Measurements from ENCODE around the gene PID1.

The PID1 gene

DNA sequence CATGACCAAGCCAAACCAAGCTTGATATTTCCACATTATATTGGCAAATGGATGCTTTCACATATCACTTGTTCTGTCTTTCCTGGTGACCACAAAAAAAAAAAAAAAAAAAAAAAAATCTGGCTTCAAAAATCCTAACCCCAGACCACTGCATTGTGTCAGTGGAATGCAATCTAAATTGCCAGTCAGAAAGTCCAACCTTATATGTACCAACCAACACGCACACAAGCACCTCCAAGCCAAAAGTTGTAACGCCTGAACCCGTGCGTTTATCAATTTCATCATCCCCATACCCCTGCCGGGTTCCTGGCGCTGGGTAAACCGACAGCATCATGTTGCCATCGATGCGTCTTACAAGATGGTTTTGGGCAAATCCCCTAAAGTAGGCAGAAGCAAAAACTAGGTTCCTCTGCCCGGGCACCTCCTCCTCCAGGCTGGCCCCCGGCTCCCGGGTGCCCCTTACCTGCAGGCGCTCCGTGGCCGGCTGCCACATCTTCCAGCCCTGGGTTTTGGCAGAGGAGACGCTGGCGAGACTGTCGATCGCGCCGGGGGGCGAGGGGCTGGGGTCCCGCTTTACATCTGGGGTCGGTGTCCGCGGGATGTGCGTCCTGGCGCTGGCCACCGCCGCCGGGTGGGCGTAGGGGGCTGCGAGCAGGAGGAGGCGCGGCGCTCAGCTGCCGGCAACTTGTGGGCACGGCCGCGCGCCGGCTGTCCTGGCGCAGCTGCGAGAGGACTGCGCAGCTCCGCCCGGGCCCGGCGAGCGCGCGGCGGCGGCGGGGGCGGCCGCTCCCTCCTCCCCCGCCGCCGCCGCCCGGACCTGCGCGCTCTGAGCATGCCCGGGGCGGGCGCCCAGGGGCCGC, at the start of gene PID1:
PID1 (minus strand) TSS at position 737 of the 860 bp plus-strand sequence; CDS start at position 493, 244 bp downstream.
- no peak for DNase-seq

- DNase-seq, result no peak
These were observed 48.5 kb upstream of the PID1 start for GRCh38 chr2:229319558-229319957.

GRCh38 chr2:229314117-229314516, 43.0 kb upstream of the PID1 start:
- no peak for DNase-seq

- no peak for DNase-seq
These were observed 42.5 kb upstream of the PID1 start for GRCh38 chr2:229313591-229313990.

GRCh38 chr2:229301237-229301636, 30.1 kb upstream of the PID1 start:
- no peak for DNase-seq

DNA sequence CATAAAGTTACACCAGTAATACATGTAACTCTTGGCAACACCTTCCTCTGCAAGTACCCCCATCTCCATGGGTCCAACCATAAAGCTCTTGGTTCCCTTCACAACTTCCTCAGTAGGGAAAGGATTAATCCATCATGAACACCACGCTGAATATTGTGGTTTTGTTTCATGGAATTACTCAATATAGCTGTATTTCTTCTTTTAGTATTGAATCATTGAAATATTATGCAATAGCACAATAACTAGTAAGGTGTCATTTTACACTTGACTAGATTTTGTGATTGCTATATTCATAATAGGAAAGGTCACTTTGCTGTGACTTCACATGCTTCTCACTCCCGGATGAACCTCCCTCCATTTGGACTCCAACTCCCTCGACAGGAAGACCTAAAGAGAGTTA, 29.7 kb upstream of the PID1 start:
- DNase-seq, result no peak

DNA sequence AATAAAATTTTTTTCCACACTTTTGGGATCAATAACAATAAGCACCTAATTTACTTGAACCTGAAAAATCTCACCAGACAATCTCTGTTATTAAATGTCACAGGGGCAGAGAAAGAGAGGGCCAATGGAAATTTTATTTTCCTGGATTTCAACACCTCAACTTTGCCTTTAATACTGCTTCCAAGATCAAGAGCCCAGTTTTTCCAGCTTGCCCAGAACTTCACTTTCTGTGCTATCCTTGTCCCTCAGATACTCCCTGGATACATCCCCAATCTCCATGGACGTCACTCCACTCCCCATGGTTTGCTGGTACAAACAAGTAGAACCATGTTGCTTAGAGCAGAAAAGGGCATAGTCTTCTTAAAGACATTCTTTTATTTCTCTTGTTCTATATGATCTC, 29.3 kb upstream of the PID1 start:
- DNase-seq, result no peak

- no peak for DNase-seq
These were observed 26.2 kb upstream of the PID1 start for GRCh38 chr2:229297247-229297646.

DNA sequence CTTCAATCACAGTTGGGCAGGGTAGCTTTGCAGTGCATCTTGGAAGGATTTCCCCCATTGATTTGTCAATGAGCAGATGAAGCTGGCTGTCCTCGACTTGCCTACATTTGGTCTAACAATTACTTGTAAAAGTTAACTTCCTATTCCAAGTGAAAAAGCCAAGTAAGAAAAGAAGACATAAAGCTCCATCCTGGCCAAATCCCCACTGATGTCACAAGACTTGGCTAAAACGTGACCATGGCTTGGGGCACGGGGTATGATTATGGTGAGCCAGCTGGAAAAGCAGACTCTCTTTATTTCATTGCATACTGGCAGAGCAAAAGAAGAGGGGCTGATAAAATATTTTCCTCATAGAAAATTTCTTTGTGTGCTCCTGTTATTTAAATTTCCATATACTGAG, 25.4 kb upstream of the PID1 start:
- no peak for DNase-seq

GRCh38 chr2:229296016-229296415, 24.9 kb upstream of the PID1 start:
- no peak for DNase-seq

DNA sequence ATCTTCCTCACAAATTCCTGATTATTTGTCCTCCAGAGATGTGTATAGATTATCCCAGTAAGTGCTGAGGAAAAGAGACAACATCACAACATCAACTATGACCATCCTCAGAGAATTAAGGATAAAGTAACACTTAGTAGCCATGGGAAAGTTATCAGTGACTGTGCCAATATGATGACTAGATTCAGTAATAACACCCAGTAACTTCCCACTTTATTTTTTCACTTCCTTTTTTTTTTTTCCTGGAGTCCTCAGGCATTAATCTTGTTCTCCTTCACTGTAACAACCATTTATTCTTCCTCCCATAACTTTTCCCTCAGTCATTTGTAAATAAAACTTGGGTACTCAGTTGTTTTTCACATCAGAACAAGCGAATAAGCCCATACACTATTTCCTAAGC, 16.7 kb upstream of the PID1 start:
- DNase-seq, result no peak

GRCh38 chr2:229282758-229283546, 11.9 kb upstream of the PID1 start:
- no peak for DNase-seq

DNA sequence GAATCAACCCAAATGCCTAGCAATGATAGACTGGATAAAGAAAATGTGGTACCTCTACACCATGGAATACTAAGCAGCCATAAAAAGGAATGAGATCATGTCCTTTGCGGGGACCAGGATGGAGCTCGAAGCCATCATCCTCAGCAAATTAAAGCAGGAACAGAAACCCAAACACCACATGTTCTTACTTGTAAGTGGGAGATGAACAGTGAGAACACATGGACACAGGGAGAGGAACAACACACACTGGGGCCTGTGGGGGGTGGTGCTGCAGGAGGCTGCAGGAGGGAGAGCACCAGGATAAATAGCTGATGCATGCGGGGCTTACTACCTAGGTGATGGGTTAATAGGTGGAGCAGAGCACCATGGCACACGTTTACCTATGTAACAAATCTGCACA, 8.4 kb upstream of the PID1 start:
- DNase-seq, result no peak

GRCh38 chr2:229275506-229275905, 4.4 kb upstream of the PID1 start:
- no peak for DNase-seq

DNA sequence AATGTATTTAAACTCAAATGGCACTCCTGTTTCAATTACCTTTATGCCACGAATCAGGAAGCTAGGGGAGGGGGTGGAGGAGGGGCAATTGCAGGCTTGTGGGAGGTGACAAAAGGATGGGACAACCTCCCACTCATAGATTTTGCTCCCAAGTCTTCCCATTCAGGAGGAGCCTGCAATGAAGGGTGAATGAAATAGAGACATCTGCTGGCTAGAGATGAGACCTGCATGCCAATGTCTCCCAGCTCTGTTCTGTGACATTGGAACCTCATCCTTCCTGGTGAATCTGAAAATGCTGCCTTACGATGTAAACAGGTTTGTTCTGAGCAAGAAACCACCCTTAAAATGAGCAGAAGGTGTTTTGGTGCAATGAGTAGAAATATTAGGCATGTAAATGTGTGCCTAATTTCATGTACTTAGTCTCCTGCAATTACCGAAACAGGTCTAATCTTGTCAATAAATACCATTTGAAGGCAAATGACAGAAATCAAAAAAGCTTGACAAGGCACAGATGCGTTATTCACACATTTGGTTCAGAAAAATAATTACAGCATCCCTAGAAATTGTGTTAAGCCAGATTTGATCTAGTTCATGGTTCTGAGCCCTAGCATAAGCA, 2.7 kb upstream of the PID1 start:
- DNase-seq, result peak in 1 of 2 experiments; percentile 12

- DNase-seq, result no peak
These were observed 2.1 kb upstream of the PID1 start for GRCh38 chr2:229273006-229273722.

GRCh38 chr2:229269941-229270340, 1.1 kb downstream of the PID1 start:
- DNase-seq, result no peak

DNA sequence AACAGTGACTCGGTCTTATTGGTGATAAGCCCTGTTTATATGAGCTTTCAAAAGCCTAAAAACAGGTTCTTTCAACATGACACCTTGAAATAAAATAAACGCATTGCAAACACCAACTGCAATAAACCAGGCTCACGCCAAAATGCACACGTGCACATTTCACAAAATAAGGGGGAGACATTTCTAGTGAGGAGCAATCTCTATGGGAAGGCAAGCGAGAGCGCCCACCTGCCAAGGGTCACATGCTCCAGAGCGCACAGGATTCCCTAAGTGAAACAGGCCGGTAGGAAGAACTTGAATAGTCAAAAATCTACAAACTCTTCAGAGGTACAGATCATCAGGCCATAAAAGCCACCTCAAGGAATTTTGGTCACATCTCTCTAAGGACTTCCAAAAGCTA, 1.9 kb downstream of the PID1 start:
- DNase-seq, result no peak

- no peak for DNase-seq
These were observed 2.5 kb downstream of the PID1 start for GRCh38 chr2:229268626-229269025.

DNA sequence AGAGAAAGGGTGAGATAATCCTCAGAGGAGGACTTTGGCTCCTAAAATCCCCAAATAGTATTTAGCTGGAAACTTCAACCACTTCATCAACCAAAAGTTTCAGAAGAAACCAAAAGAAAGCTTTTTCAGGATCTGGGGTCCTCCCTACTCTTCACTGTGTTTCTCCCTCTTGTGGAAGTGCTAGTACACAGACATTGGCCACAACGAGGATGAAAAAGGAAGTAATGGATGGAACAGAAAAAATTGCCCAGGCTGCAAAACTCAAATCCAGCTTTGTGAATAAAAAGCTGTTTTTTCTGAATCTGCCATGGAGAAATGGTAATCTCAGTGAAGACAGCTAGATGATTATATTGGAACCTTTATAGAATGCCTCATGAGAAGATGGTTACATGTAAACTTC, 4.0 kb downstream of the PID1 start:
- no peak for DNase-seq

GRCh38 chr2:229265727-229266126, 5.4 kb downstream of the PID1 start:
- DNase-seq, result no peak

DNA sequence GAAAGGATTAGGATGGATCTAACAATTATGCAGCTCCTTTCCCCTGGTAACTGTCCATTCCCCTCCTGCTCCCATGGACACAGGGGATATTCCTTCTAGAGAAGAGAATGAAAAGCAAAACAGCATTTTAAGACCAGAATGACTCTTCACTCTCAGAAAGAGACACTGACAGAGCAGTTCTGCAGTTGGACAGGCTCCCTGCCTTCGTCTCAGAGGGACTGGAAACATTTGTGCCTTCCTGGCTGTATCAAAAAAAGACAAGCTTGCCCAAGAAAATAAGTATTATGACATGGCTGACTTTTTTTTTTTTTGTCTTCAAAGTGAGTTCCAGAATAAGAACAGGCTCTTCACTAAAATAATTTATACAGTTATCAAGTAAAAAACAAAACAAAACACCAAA, 9.5 kb downstream of the PID1 start:
- no peak for DNase-seq

DNA sequence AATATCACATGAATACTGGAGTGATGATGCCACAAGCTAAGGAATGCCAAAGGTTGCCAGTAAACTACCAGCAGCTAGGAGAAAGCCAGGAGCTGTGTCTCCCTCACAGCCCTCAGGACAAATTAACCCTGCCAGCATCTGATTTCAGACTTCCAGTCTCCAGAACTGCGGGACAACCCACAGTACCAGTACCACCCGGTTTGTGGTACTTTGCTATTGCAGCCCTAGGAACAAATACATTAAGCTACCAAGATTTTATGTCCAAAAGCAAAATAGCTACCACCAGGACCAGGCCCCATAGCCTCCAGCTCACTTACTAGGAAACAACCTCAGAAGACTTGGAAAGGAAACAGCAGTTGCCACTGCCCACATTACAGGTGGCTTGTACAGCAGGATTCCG, 10.0 kb downstream of the PID1 start:
- no peak for DNase-seq
